HEK293 (cell line): ENCODE measurements around the gene FAM118A.

Experiments used
- CTCF ChIA-PET: fragments of 350-600 bp; formaldehyde crosslinking; extraction: SDS; loops from one replicate; lab custom pipeline; 2021; ENCODE audit warnings: antibody characterized with exemption; lab: Yijun Ruan, JAX
- POLR2A ChIA-PET: fragments of 300-600 bp; formaldehyde crosslinking; extraction: SDS; loops from one replicate; lab custom pipeline; 2020; ENCODE audit warnings: antibody characterized with exemption, inconsistent platforms; lab: Yijun Ruan, JAX
- H3K27ac ChIP-seq: fragments of 200-500 bp; sonication (Bioruptor generic); 2 replicates; pipeline ENCODE4 v1.5.1; 2014; ENCODE audit warnings: low read depth, low read length, control low read depth, inconsistent platforms; ENCODE audit errors: extremely low read depth
- H3K36me3 ChIP-seq, 2 experiments: fragments of 200-500 bp in 1 of 2; sonication (Bioruptor generic) in 1 of 2; 1 replicate in 1 of 2; 2 replicates in 1 of 2; pipeline ENCODE4 v1.5.1; 2014 to 2017; ENCODE audit warnings: inconsistent platforms in 2 of 2, low read length in 2 of 2; ENCODE audit not compliant: control insufficient read depth in 2 of 2, insufficient read depth in 1 of 2
- H3K4me1 ChIP-seq: fragments of 200-500 bp; sonication (Bioruptor generic); 2 replicates; pipeline ENCODE4 v1.5.1; 2014; ENCODE audit warnings: mild to moderate bottlenecking, low read length, inconsistent platforms; ENCODE audit not compliant: control insufficient read depth, insufficient read depth
- H3K4me3 ChIP-seq: 2 replicates; pipeline ENCODE4 v1.5.1; 2011; ENCODE audit warnings: low read depth, mild to moderate bottlenecking, control low read depth, low read length, moderate library complexity
- H3K9me3 ChIP-seq: fragments of 200-500 bp; sonication (Bioruptor generic); 2 replicates; pipeline ENCODE4 v1.5.1; 2014; ENCODE audit warnings: low read depth, low read length, inconsistent platforms; ENCODE audit not compliant: control insufficient read depth, insufficient read depth
- BCL11A ChIP-seq: fragments of 450-650 bp; formaldehyde crosslinking; IDR thresholded peaks from 2 replicates; pipeline ENCODE4 v1.5.1; 2016; ENCODE audit warnings: low read depth, missing biosample characterization, missing genetic modification characterization
- INSM2 ChIP-seq: fragments of 450-650 bp; formaldehyde crosslinking; IDR thresholded peaks from 2 replicates; pipeline ENCODE4 v1.5.1; 2016; ENCODE audit warnings: missing biosample characterization, missing genetic modification characterization
- KLF17 ChIP-seq: fragments of 450-650 bp; formaldehyde crosslinking; IDR thresholded peaks from 2 replicates; pipeline ENCODE4 v1.5.1; 2016; ENCODE audit warnings: missing biosample characterization, missing genetic modification characterization
- KLF9 ChIP-seq: fragments of 450-650 bp; formaldehyde crosslinking; IDR thresholded peaks from 2 replicates; pipeline ENCODE4 v1.5.1; 2016; ENCODE audit warnings: missing biosample characterization, missing genetic modification characterization, low read depth
- MZF1 ChIP-seq: fragments of 450-650 bp; formaldehyde crosslinking; IDR thresholded peaks from 2 replicates; pipeline ENCODE4 v1.5.1; 2017; ENCODE audit warnings: missing biosample characterization, missing genetic modification characterization, borderline replicate concordance
- PRDM4 ChIP-seq: fragments of 450-650 bp; formaldehyde crosslinking; IDR thresholded peaks from 2 replicates; pipeline ENCODE4 v1.5.1; 2017; ENCODE audit warnings: missing biosample characterization, missing genetic modification characterization
- ZBTB26 ChIP-seq: fragments of 450-650 bp; formaldehyde crosslinking; optimal IDR thresholded peaks from 2 replicates; pipeline ENCODE3; 2016; ENCODE audit warnings: missing biosample characterization, mild to moderate bottlenecking, missing genetic modification characterization
- ZBTB49 ChIP-seq: fragments of 450-650 bp; formaldehyde crosslinking; IDR thresholded peaks from 2 replicates; pipeline ENCODE4 v1.5.1; 2016; ENCODE audit warnings: missing biosample characterization, missing genetic modification characterization, low read depth
- ZEB2 ChIP-seq: fragments of 450-650 bp; formaldehyde crosslinking; IDR thresholded peaks from 2 replicates; pipeline ENCODE4 v1.5.1; 2016; ENCODE audit warnings: missing biosample characterization, missing genetic modification characterization
- ZFP3 ChIP-seq: fragments of 450-650 bp; formaldehyde crosslinking; IDR thresholded peaks from 2 replicates; pipeline ENCODE4 v1.5.1; 2016; ENCODE audit warnings: low read depth, missing biosample characterization, missing genetic modification characterization
- ZNF157 ChIP-seq: fragments of 450-650 bp; formaldehyde crosslinking; IDR thresholded peaks from 2 replicates; pipeline ENCODE4 v1.5.1; 2016; ENCODE audit warnings: missing biosample characterization, missing genetic modification characterization
- ZNF239 ChIP-seq: fragments of 450-650 bp; formaldehyde crosslinking; IDR thresholded peaks from 2 replicates; pipeline ENCODE4 v1.5.1; 2016; ENCODE audit warnings: missing biosample characterization, missing genetic modification characterization
- ZNF274 ChIP-seq, 2 experiments: fragments of 200-500 bp in 1 of 2; fragments of 450-650 bp in 1 of 2; sonication (Bioruptor generic) in 1 of 2; formaldehyde crosslinking in 1 of 2; IDR thresholded peaks; 2 replicates each; pipeline versions ENCODE4 v1.5.1 to v1.6.1; 2014 to 2016; ENCODE audit warnings: borderline replicate concordance in 1 of 2, inconsistent platforms in 1 of 2, low read length in 1 of 2, missing biosample characterization in 1 of 2, missing genetic modification characterization in 1 of 2
- ZNF335 ChIP-seq: fragments of 450-650 bp; formaldehyde crosslinking; conservative IDR thresholded peaks from 2 replicates; pipeline ENCODE4 v1.5.1; 2016; ENCODE audit warnings: missing biosample characterization, missing genetic modification characterization
- ZNF488 ChIP-seq: fragments of 450-650 bp; formaldehyde crosslinking; IDR thresholded peaks from 2 replicates; pipeline ENCODE4 v1.5.1; 2016; ENCODE audit warnings: missing biosample characterization, missing genetic modification characterization
- ZNF514 ChIP-seq: fragments of 450-650 bp; formaldehyde crosslinking; IDR thresholded peaks from 2 replicates; pipeline ENCODE4 v1.5.1; 2016; ENCODE audit warnings: missing biosample characterization, missing genetic modification characterization
- ZNF544 ChIP-seq: fragments of 450-650 bp; formaldehyde crosslinking; IDR thresholded peaks from 2 replicates; pipeline ENCODE4 v1.5.0; 2017; ENCODE audit warnings: missing biosample characterization, missing genetic modification characterization
- ZNF626 ChIP-seq: fragments of 450-650 bp; sonication (Bioruptor Pico); formaldehyde crosslinking; IDR thresholded peaks from 2 replicates; pipeline ENCODE4 v1.5.1; 2018; ENCODE audit warnings: missing biosample characterization, missing genetic modification characterization, inconsistent platforms
- ZNF670 ChIP-seq: fragments of 450-650 bp; formaldehyde crosslinking; IDR thresholded peaks from 2 replicates; pipeline ENCODE4 v1.5.1; 2016; ENCODE audit warnings: missing biosample characterization, missing genetic modification characterization, low read depth

The FAM118A gene

GRCh38 chr22:45291061-45291930 is 18.4 kb upstream of the FAM118A start (continued):
- TF ChIP-seq MZF1 (tag by site-specific recombination) (no peak), ZBTB49 (tag by site-specific recombination) (no peak), ZFP3 (tag by site-specific recombination) (no peak), ZNF335 (tag by site-specific recombination) (no peak), ZNF626 (tag by site-specific recombination) (no peak), ZNF274 (IDR thresholded peaks at IDR 0.05; ENCODE audit: low read length) (no peak), ZNF274 (tag by site-specific recombination; IDR thresholded peaks at IDR 0.05; ENCODE audit: borderline replicate concordance) (no peak), ZNF239 (peak; percentile 36; the same call in 1 of the 2 replicates), BCL11A (tag by site-specific recombination) (0 out of 2 replicates have a peak, but pooled peaks have one; percentile 16), INSM2 (peak; percentile 58; the same call in 1 of the 2 replicates), ZBTB26 (tag by site-specific recombination) (no peak), ZNF514 (tag by site-specific recombination) (0 out of 2 replicates have a peak, but pooled peaks have one; percentile 19), ZNF670 (tag by site-specific recombination) (0 out of 2 replicates have a peak, but pooled peaks have one; percentile 49), ZEB2 (tag by site-specific recombination) (no peak), ZNF157 (tag by site-specific recombination) (peak; percentile 34; the same call in 1 of the 2 replicates), ZNF488 (peak; percentile 57; the same call in 1 of the 2 replicates), KLF9 (tag by site-specific recombination) (peak; percentile 29; the same call in 1 of the 2 replicates)

- TF ChIP-seq PRDM4 (tag by site-specific recombination): no peak
- 0 out of 2 replicates have a peak, but pooled peaks have one; percentile 48 for TF ChIP-seq KLF17 (tag by site-specific recombination)
- no peak for TF ChIP-seq ZNF544 (tag by site-specific recombination)
- ChIA-PET POLR2A (no interaction called here), CTCF (no interaction called here)
- Histone ChIP-seq H3K27ac (no peak overlapping the region), H3K4me3 (no peak overlapping the region), H3K9me3 (no peaks in the 10 kb centered on the region), H3K4me1 (no peaks in the 10 kb centered on the region), H3K36me3 (no peaks in the 10 kb centered on the region)
These were observed 17.8 kb upstream of the FAM118A start for GRCh38 chr22:45291931-45292290.
